Motor neuron (in vitro differentiated cells): Measurements from ENCODE around the gene WBP2. TPM values are rescaled to one million over a fixed set of nuclear protein-coding genes. Genes with fewer than 3 reads are reported as not detected.
A peak's percentile ranks its signal among the peaks of the same experiment; 100 is the strongest.
"Not testable (repeated sequence)": the region's sequence is repeated elsewhere in the genome, so short reads cannot be mapped to it uniquely, and the experiment has no call there.

Experiments
- ATAC-seq, 8 experiments: fragments of 200-7000 bp; cut with Tn5 transposase; replicated peaks in 6 of 8; 2 replicates each; pipeline ENCODE4 v1.8.0; 2021; ENCODE audit warnings: mild to moderate bottlenecking in 8 of 8, moderate library complexity in 8 of 8
- H3K27ac ChIP-seq, 2 donors: fragments of 250-450 bp; sonication (Bioruptor Pico); 2 replicates each; pipeline ENCODE4 v1.9.0; 2021; ENCODE audit warnings: antibody characterized with exemption in 2 of 2, mild to moderate bottlenecking in 2 of 2, moderate library complexity in 1 of 2
- H3K4me1 ChIP-seq, 2 donors: fragments of 250-450 bp; sonication (Bioruptor Pico); replicated peaks in 1 of 2; 2 replicates each; pipeline ENCODE4 v1.6.1; 2021; ENCODE audit warnings: antibody characterized with exemption in 2 of 2, mild to moderate bottlenecking in 2 of 2, moderate library complexity in 1 of 2
- H3K4me3 ChIP-seq, 5 donors: fragments of 250-450 bp; sonication (Bioruptor Pico); 2 replicates each; pipeline ENCODE4 v1.9.0; 2021; ENCODE audit warnings: antibody characterized with exemption in 5 of 5, mild to moderate bottlenecking in 5 of 5, moderate library complexity in 4 of 5
- WGBS, 10 experiments: fragments of 450-650 bp; shearing (Covaris generic); methylation state at CpG; one replicate each; pipeline ENCODE4 v1.0.0; 2022; 5-methylcytosine and 5-hydroxymethylcytosine counted together
- in situ Hi-C, 9 experiments: fragments of 400-800 bp; cut with MboI; loops; one replicate each; pipeline ENCODE4 v1.15.0; 2021; ENCODE audit warnings: low sequenced_read_pairs in 9 of 9, low pct_unique_long_range_greater_than_20kb in 2 of 9; ENCODE audit not compliant: unreplicated experiment in 9 of 9
- total RNA-seq, 8 experiments: library from RNA; unstranded; fragments of 300-600 nt; gene quantifications; 2 replicates each; pipeline versions ENCODE4 v1.2.3 to v1.2.4, GENCODE V29; 2022

WBP2 gene
- total RNA-seq, 8 experiments from 2014 or later = 51.3 to 86.5 (median 60.1) TPM

DNA sequence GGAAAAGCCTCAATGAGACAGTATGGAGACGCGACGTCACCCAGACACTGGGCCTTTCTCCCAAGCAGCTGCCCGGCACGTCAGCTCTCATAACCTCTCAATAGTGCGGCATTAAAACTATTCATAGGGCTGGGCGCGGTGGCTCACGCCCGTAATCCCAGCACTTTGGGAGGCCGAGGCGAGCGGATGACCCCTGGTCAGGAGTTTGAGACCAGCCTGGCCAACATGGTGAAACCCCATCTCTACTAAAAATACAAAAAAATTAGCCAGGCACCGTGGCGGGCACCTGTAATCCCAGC, 3.5 kb downstream of the WBP2 start:
- in situ Hi-C loops, H3K4me3 ChIP-seq, ATAC-seq, H3K27ac ChIP-seq: not testable (repeated sequence)
- 83 to 98% (median 94%) methylated on average over 3 to 13 of the region's 15 CpGs; no CpG with 5 or more reads in 3 of the 10 experiments for WGBS, 10 experiments
- H3K4me1 ChIP-seq = peaks cover 18 to 23% of the 10 kb centered on the region in 2 donors

DNA sequence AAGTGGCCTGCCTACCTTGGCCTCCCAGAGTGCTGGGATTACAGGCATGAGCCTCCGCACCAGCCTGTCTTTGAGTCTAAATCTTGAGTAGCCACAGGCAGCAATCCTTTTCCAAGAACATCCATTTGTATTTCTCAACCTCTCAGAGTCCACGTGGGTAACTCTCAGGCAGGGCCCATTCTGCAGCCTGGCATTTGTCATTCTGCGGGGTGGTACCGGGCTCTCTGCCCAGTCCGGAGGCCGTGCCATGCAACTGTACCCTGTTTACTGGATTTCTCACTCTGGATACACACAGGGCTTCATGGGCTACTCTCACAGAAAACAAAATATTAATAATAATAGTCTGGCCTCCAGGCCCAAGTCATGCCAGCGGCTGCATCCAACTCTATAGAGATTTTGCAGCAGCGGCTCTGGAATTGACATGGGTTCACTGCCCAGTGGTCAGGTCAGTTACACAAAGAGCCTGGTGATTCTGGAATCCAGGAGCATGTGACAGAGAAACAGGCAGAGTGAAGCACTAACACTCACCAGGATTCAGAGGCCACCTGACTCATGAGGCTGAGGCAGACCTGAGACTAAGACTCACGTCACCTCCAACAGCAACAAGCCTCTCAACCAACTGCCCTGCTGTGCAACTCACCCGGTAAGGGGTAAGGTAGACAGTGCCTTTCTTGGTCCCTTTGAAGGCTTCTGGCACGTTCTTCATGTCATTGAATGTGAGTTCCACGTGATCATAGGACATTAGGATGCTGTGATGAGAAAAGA, 4.0 kb downstream of the WBP2 start:
- H3K27ac ChIP-seq = no peak overlapping the region
- 71 to 100% (median 89%) methylated on average over 2 to 7 of the region's 12 CpGs; no CpG with 5 or more reads in 1 of the 10 experiments for WGBS, 10 experiments
- in situ Hi-C loops = no loop called here
- H3K4me3 ChIP-seq = no peak overlapping the region
- ATAC-seq = no peak
- H3K4me1 ChIP-seq = peaks cover 18 to 20% of the 10 kb centered on the region in 2 donors

- H3K4me1 ChIP-seq = peaks cover 30 to 34% of the 10 kb centered on the region in 2 donors
- WGBS, 10 experiments = 86 to 100% (median 90%) methylated on average over 2 to 5 of the region's 9 CpGs; no CpG with 5 or more reads in 5 of the 10 experiments
- no peak overlapping the region for H3K4me3 ChIP-seq
- H3K27ac ChIP-seq = no peak overlapping the region
- no peak for ATAC-seq
- in situ Hi-C loops = no loop called here
These were observed 5.4 kb downstream of the WBP2 start for GRCh38 chr17:75849724-75850123.

GRCh38 chr17:75849279-75849646, 5.9 kb downstream of the WBP2 start:
- Histone ChIP-seq H3K4me1 (peaks cover 33 to 37% of the 10 kb centered on the region in 2 donors), H3K27ac (no peak overlapping the region), H3K4me3 (no peak overlapping the region)
- ATAC-seq = no peak
- in situ Hi-C loops = no loop called here
- WGBS, 10 experiments = 80 to 100% (median 97%) methylated on average over 1 to 10 of the region's 11 CpGs; no CpG with 5 or more reads in 3 of the 10 experiments

DNA sequence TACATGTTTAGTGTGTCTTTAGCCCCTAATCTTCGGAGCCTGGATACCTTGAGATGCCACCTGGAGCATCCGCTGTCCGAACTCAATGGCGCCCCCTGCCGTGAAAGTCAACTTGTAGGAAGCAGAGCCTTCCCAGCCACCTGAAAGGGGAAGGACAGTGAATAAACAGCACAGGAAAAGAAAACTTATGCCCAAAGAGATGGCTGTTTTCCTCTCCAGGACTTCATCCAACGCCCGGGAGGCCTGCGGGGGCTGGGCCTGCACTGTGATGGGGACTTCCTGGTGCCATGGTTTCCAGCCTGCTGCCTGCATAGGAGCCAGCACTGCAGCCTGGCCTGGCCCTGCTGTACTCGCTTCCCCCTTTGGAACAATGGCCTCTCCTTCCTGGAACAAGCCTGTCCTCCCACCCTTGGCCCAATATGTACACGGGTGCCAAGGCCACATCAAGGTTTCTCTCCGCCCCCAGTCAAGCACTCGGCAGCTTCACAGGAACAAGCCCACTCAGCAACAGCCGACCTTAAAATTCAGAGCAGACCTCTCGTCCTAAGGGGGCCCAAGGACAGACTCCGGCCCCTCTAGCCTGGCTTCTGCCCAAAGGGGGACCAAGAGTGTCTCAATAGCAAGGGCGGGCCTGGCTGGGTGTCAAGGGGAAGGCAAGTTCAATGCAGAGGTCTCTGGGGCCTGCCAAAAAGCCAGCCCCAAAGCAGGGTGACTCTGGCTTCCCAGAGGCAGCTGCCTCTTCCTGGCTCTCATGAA, 6.4 kb downstream of the WBP2 start:
- Histone ChIP-seq H3K4me1 (peaks cover 28 to 39% of the 10 kb centered on the region in 2 donors), H3K27ac (no peak overlapping the region), H3K4me3 (no peak overlapping the region)
- WGBS, 10 experiments = 26 to 100% (median 63%) methylated on average over 1 to 8 of the region's 16 CpGs; no CpG with 5 or more reads in 1 of the 10 experiments
- in situ Hi-C loops = no loop called here
- peak in 4 of 8 experiments; percentile 2 to 47 (median 6) for ATAC-seq

GRCh38 chr17:75847614-75848522, 7.3 kb downstream of the WBP2 start:
- in situ Hi-C loops = no loop called here
- no peak for ATAC-seq
- H3K27ac ChIP-seq = no peak overlapping the region
- no peak overlapping the region for H3K4me3 ChIP-seq
- peaks cover 28 to 41% of the 10 kb centered on the region in 2 donors for H3K4me1 ChIP-seq
- 0 to 93% (median 78%) methylated on average over 1 to 8 of the region's 25 CpGs; no CpG with 5 or more reads in 4 of the 10 experiments for WGBS, 10 experiments

GRCh38 chr17:75846692-75847613, 8.2 kb downstream of the WBP2 start:
- Histone ChIP-seq H3K4me3 (no peak overlapping the region), H3K4me1 (peaks cover 28 to 41% of the 10 kb centered on the region in 2 donors), H3K27ac (no peak overlapping the region)
- in situ Hi-C loops = no loop called here
- ATAC-seq = peak in 3 of 8 experiments; percentile 2 to 16 (median 16)
- WGBS, 10 experiments = 50 to 100% (median 88%) methylated on average over 1 to 9 of the region's 34 CpGs; no CpG with 5 or more reads in 4 of the 10 experiments

- Histone ChIP-seq H3K4me1 (peaks cover 28 to 41% of the 10 kb centered on the region in 2 donors), H3K27ac (peak overlapping the region in 1 of 2 donors; percentile 51), H3K4me3 (no peak overlapping the region)
- WGBS, 10 experiments = 50 to 100% (median 82%) methylated on average over 1 to 8 of the region's 22 CpGs; no CpG with 5 or more reads in 3 of the 10 experiments
- peak in 1 of 8 experiments; percentile 2 for ATAC-seq
- in situ Hi-C loops = no loop called here
These were observed 9.0 kb downstream of the WBP2 start for GRCh38 chr17:75845933-75846691.

- ATAC-seq = peak; percentile 63 to 85 (median 82)
- Histone ChIP-seq H3K4me3 (no peak overlapping the region), H3K4me1 (peaks cover 28 to 41% of the 10 kb centered on the region in 2 donors), H3K27ac (peak overlapping the region; percentile 8 to 51)
- 7 to 75% (median 37%) methylated on average over 2 to 10 of the region's 21 CpGs; no CpG with 5 or more reads in 3 of the 10 experiments for WGBS, 10 experiments
- in situ Hi-C loops = no loop called here
These were observed 9.9 kb downstream of the WBP2 start for GRCh38 chr17:75845058-75845711.

DNA sequence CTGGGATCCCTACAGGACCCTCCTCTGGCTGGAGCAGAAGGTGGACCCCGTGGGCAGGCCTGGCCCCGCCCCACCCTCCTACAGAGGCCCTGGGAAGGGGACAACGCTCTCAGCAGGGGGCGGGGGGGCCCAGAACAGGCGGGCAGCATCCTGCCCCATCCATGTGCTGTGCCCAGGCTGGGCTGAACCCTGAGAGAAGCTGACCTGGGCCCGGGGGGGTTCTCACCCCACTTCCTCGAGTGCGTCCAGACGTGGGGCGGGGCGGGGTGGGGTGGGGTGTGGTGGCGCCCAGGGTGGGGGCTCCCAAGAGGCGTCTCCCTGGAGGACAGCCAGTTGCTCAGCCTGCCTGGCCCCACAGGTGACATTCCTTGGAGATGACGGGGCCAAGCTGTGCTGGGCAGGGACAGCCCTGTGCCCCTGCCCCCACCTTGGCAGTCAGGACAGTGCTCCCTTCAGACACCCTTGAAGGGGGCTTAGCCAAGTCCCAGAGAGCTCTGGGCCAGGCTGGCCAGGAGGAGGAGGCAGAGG, 10.5 kb downstream of the WBP2 start:
- Histone ChIP-seq H3K27ac (peak overlapping the region; percentile 8 to 50), H3K4me3 (no peak overlapping the region), H3K4me1 (peaks cover 28 to 41% of the 10 kb centered on the region in 2 donors)
- no CpG with 5 or more reads among the region's 14 CpGs for WGBS, 10 experiments
- in situ Hi-C loops = no loop called here
- ATAC-seq = peak in 7 of 8 experiments; percentile 4 to 35 (median 17)
